ENCODE data around the gene PAM. TPM values are rescaled to one million over a fixed set of nuclear protein-coding genes. Genes with fewer than 3 reads are reported as not detected.
"Not testable (repeated sequence)": the region's sequence is repeated elsewhere in the genome, so short reads cannot be mapped to it uniquely, and the experiment has no call there.

PAM gene
- total RNA-seq, 1 donor from 2014 or later: 27.9 TPM

DNA sequence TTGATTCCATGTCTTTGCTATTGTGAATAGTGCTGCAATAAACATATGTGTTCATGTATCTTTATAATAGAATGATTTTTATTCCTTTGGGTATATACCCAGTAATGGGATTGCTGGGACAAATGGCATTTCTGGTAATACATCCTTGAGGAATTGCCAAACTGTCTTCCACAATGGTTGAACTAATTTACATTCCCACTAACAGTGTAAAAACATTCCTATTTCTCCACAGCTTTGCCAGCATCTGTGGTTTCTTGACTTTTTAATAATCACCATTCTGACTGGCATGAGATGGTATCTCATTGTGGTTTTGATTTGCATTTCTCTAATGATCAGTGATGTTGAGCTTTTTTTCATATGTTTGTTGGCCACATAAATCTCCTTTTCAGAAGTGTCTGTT lies 20.7 kb downstream of the PAM start:
- intact Hi-C loops (cut with micrococcal nuclease): not testable (repeated sequence)

DNA sequence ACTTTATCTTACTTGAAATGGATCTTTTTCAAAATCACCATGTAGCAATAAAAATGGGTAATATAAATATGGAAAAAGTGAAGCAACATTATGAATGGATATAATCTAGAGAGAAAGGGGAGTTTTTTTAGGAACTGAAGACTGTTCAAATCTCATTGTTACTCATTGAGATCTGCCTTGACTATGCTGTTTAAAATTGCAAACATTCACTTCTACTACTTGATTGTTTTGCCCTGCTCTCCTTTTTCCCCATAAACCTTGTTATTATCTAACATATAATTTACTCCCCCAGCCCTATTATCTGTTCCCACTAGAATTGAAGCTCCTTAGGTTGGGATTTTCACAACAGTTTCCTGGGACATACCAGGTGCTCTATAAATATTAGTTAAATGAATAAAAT lies 22.0 kb downstream of the PAM start:
- intact Hi-C loops (cut with micrococcal nuclease): no loop called here

GRCh38 chr5:102778478-102778877 lies 23.4 kb downstream of the PAM start:
- intact Hi-C loops (cut with micrococcal nuclease): no loop called here

DNA sequence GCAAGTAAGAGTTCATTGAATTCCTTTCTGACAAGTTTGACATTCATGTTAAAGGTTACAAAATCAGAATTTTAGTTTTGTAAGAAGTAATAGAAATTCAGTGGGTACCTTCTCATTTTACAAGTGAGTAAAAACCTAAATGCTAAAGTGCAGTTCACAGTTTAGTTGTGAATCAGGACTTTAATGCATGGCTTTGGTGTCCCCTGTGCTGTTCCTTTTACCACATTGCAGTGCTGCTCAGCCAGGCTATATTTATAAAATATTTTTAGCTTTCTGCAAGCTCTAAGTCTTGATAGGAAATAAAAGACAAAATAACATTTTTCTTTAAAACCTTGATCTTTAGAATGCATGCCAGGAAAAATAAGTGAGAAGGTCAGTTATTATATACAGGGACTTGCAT lies 26.3 kb downstream of the PAM start:
- intact Hi-C loops (cut with micrococcal nuclease): loop anchor here (2.0 to 5.0 kb wide), 4 partner anchors 19 to 194 kb away; no protein-coding TSS in a partner anchor

GRCh38 chr5:102781786-102782185 lies 26.7 kb downstream of the PAM start:
- intact Hi-C loops (cut with micrococcal nuclease): loop anchor here (2.0 to 5.0 kb wide), 4 partner anchors 19 to 194 kb away; no protein-coding TSS in a partner anchor

- intact Hi-C loops (cut with micrococcal nuclease): loop anchor here (5.0 kb wide), 2 partner anchors 185 to 195 kb away; no protein-coding TSS in a partner anchor
These were observed 27.2 kb downstream of the PAM start for GRCh38 chr5:102782217-102782872.

DNA sequence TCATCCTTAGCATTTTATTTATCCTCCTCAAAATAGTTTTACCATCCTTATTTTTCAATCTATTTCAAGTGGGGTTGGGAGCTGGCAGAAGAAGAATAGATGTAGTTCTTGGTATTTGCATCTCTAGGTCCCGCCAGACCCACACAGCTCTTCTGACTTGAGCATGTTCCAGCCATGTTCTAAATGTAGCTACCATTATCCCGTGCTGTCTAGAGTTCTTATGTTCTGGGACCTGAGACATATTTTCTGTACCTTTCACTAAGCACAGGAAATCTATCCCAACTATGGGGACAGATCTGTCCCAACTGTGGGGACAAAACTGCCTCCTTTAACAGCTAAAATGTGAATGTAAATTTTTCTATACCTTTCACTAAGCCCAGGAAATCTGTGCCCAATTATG lies 32.0 kb downstream of the PAM start:
- intact Hi-C loops (cut with micrococcal nuclease): no loop called here

GRCh38 chr5:102788788-102789187 lies 33.7 kb downstream of the PAM start:
- intact Hi-C loops (cut with micrococcal nuclease): no loop called here

- intact Hi-C loops (cut with micrococcal nuclease): no loop called here
These were observed 34.4 kb downstream of the PAM start for GRCh38 chr5:102789469-102789868.

GRCh38 chr5:102790748-102791147 lies 35.6 kb downstream of the PAM start:
- intact Hi-C loops (cut with micrococcal nuclease): no loop called here

- intact Hi-C loops (cut with micrococcal nuclease): loop anchor here (1.0 kb wide), 3 partner anchors 12 to 209 kb away; no protein-coding TSS in a partner anchor
These were observed 37.6 kb downstream of the PAM start for GRCh38 chr5:102792705-102793104.

DNA sequence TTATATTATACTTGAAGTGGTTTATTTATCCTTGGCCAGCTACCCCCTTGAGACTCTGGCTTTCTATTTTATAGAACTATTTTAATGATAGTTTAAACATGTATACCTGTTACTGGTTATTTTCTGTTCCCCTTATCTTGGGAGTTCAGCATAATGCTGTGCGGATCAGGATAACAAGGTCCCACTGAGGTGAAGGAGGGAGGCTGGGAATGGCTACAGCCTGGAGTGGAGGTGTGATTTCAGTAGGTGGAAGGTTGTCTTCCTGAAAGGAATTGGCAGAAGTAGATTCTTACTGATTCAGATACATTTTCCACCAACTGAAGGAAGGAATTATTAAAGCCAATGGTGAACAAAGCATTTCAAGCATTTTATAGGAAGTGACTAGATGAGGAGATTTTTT lies 38.9 kb downstream of the PAM start:
- intact Hi-C loops (cut with micrococcal nuclease): no loop called here

DNA sequence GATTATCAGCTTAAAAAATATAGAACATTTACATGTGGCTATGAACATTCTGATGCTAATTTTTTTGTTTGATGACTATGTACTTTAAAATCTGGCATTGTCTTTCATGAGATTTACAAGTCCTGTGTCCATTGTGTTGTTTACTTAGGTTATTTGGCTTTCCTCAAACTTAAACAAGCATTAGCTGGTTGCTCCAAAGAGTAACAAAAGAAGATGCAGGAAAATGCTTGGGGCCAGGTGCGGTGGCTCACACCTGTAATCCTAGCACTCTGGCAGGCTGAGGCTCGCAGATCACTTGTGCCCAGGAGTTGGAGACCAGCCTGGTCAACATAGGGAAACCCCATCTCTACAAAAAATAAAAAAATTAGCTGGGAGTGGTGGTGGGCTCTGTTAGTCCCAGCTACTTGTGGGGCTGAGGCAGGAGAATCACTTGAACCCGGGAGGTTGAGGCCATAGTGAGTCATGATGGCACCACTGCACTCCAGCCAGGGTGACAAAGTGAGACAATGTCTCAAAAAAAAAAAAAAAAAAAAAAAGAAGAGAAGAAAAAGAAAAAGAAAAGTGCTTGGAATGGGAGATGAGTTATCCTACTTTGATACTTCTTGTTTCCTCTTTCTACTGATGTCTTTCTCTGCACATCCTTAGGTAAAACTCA lies 39.7 kb downstream of the PAM start:
- intact Hi-C loops (cut with micrococcal nuclease): no loop called here

GRCh38 chr5:102795526-102795925 lies 40.4 kb downstream of the PAM start:
- intact Hi-C loops (cut with micrococcal nuclease): no loop called here

GRCh38 chr5:102796009-102796408 lies 40.9 kb downstream of the PAM start:
- intact Hi-C loops (cut with micrococcal nuclease): no loop called here

DNA sequence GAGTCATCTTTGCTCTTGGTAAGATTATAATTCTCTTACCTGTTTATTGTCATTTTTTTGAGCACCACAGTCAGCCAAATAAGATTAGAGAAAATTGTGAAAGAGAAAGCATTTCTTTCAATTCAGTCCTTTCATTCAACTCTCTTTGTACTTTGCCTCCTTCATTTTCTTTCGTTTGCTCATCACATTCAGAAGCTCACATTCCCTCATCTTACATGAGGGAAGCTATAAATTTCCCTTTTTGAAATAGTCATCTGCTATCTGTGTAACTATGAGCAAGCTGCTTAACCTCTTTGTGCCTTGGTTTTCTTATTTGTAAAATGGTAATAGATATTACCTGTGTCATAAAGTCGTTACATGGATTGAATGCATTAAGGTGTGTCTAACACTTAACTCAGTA lies 41.4 kb downstream of the PAM start:
- intact Hi-C loops (cut with micrococcal nuclease): no loop called here

- intact Hi-C loops (cut with micrococcal nuclease): no loop called here
These were observed 42.3 kb downstream of the PAM start for GRCh38 chr5:102797322-102797884.

DNA sequence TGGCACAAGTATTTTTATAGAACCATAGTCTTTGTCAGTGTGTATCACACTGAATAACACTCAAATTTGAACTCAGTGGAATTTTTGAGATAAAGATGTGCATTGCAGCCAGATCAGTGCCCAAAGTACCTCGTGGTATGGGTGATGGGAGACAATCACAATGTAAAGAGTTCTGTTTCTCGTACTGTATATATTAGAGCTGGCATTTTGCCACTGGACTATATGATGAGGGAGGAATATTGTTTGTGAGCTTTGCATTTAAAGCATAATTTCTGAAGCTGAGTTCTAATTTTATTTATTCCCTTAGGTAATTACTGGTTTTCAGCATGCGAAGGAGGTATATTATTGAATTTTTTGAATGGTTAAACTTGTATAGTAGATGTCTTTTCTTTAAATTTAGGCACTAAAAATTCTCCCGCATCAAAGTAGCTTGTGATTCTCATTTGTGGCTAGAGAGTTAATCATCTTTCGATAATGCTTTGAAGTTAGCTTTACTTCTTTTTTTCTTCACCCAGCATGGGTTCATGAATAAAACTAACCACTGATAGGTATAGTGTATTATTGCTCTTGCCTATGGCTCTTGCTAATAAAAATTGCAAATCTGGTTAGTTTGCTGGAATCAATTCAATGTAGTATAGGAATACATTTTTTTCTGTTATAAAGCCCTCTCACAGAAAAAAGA lies 43.1 kb downstream of the PAM start:
- intact Hi-C loops (cut with micrococcal nuclease): no loop called here

DNA sequence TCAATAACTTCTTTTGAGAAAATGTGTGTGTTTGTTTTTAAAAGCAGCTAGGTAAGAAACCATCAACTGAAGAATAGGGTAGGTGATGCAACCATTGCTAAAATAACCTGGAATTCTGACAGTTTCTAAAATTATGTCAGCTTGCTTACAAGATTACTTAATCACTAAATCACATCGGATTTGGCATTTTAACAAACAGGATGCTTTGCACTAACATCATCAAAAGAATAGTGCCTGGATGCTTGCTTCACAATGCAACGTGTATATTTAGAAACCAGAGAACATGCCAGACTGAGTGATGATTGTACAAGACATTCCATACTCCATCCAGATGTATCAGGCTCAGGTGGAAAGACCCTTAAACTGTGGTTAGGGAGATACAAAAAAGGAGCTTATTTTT lies 43.9 kb downstream of the PAM start:
- intact Hi-C loops (cut with micrococcal nuclease): no loop called here

GRCh38 chr5:102800427-102800826 lies 45.3 kb downstream of the PAM start:
- intact Hi-C loops (cut with micrococcal nuclease): loop anchor here (2.0 to 5.0 kb wide), 2 partner anchors 20 to 57 kb away; no protein-coding TSS in a partner anchor

DNA sequence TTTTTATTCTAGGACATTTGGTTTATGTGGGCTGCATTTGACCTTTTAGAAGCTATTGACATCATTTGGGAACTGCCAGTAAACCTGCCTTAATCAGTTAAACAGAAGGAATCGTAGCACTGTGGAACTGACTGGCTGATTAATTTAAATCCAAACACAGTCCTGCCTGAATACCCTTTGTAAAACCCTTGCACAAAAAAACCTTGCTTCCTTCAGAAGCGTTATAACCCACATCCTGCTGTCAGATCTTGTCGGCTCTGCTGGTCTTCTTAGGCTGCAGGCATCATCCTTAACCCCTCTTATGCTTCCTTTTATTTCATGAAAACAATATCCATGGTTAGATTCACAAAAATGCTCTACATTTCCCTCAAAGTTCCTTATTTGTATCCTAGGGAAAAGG lies 46.3 kb downstream of the PAM start:
- intact Hi-C loops (cut with micrococcal nuclease): loop anchor here (2.0 to 5.0 kb wide), 2 partner anchors 21 to 56 kb away; no protein-coding TSS in a partner anchor
